Activated CD8-positive, alpha-beta memory T cell treated with anti-CD3 and anti-CD28 coated beads for 4 hours (primary cell): ENCODE measurements around the gene SLC38A8.

ENCODE experiments used
- DNase-seq, 2 donors: peaks; one replicate each; pipeline ENCODE4 v3.0.0-alpha.2; 2020; ENCODE audit warnings: low read depth in 2 of 2

Gene SLC38A8

GRCh38 chr16:83970430-83970815 lies 72.2 kb downstream of the SLC38A8 start:
- no peak for DNase-seq

- no peak for DNase-seq
Observed at GRCh38 chr16:83969771-83970429, 72.7 kb downstream of the SLC38A8 start.

- DNase-seq = no peak
Observed at GRCh38 chr16:83968891-83969649, 73.5 kb downstream of the SLC38A8 start.

- no peak for DNase-seq
Observed at GRCh38 chr16:83968306-83968851, 74.2 kb downstream of the SLC38A8 start.

GRCh38 chr16:83967838-83968305 lies 74.7 kb downstream of the SLC38A8 start, which contains the start of gene NECAB2:
NECAB2 (plus strand) TSS chr16:83968244; CDS start chr16:83968649, 405 bp downstream.
- DNase-seq = no peak

GRCh38 chr16:83967091-83967490 lies 75.5 kb downstream of the SLC38A8 start:
- no peak for DNase-seq

GRCh38 chr16:83966153-83966696 lies 76.4 kb downstream of the SLC38A8 start:
- DNase-seq = no peak

GRCh38 chr16:83965444-83966152 lies 77.0 kb downstream of the SLC38A8 start:
- DNase-seq = no peak

GRCh38 chr16:83964684-83965443 lies 77.7 kb downstream of the SLC38A8 start:
- DNase-seq = no peak

- no peak for DNase-seq
Observed at GRCh38 chr16:83963277-83964119, 79.1 kb downstream of the SLC38A8 start.

- no peak for DNase-seq
Observed at GRCh38 chr16:83961591-83961990, 81.0 kb downstream of the SLC38A8 start.

- no peak for DNase-seq
Observed at GRCh38 chr16:83960521-83961249, 81.9 kb downstream of the SLC38A8 start.
